ENCODE results near the gene HTR1E.

GRCh38 chr6:87027021-87027420 is 89.7 kb downstream of the HTR1E start:
- TF ChIP-seq CTCF (IDR thresholded peaks at IDR 0.05) = no peak
- TF ChIP-seq POLR2A (IDR thresholded peaks at IDR 0.05) = no peak
